ENCODE results near the gene SRRM4.

Gene SRRM4

GRCh38 chr12:119169150-119169549, 187.8 kb downstream of the SRRM4 start:
- ChIA-PET POLR2A (interaction anchor here (1.0 kb wide), 1 partner anchor 10 kb away, joined by 3 read pairs; the partner anchor contains the start of gene HSPB8), CTCF (interaction anchor here (0.6 kb wide), 1 partner anchor 103 kb away, joined by 3 read pairs; no protein-coding TSS in a partner anchor)
- no peak for DNase-seq (ENCODE audit: extremely low spot score)

GRCh38 chr12:119171291-119171690, 189.9 kb downstream of the SRRM4 start:
- no peak for DNase-seq (ENCODE audit: extremely low spot score)
- TF ChIP-seq BHLHE40 (IDR thresholded peaks at IDR 0.05; ENCODE audit: borderline replicate concordance) (no peak), LEF1 (IDR thresholded peaks at IDR 0.05; ENCODE audit: borderline replicate concordance) (no peak)
- POLR2A ChIA-PET: no interaction called here
- CTCF ChIA-PET: interaction anchor here (0.6 kb wide), 1 partner anchor 23 kb away, joined by 5 read pairs; no protein-coding TSS in a partner anchor

More at GRCh38 chr12:119169150-119169549, 187.8 kb downstream of the SRRM4 start:
- TF ChIP-seq FOXK2 (IDR thresholded peaks at IDR 0.05) (no peak), LEF1 (IDR thresholded peaks at IDR 0.05; ENCODE audit: borderline replicate concordance) (no peak), SP1 (IDR thresholded peaks at IDR 0.05) (no peak), FOXA1 (IDR thresholded peaks at IDR 0.05) (no peak), PKNOX1 (IDR thresholded peaks at IDR 0.05) (no peak), FOXM1 (IDR thresholded peaks at IDR 0.05; ENCODE audit: borderline replicate concordance) (no peak), BHLHE40 (IDR thresholded peaks at IDR 0.05; ENCODE audit: borderline replicate concordance) (no peak), L3MBTL2 (conservative IDR thresholded peaks at IDR 0.05) (no peak), ELF4 (IDR thresholded peaks at IDR 0.05) (no peak), ZNF384 (IDR thresholded peaks at IDR 0.05) (no peak), HDGF (IDR thresholded peaks at IDR 0.05; ENCODE audit: borderline replicate concordance) (no peak), NFRKB (IDR thresholded peaks at IDR 0.05) (no peak), CTBP1 (IDR thresholded peaks at IDR 0.05; ENCODE audit: borderline replicate concordance) (no peak), ARNT (IDR thresholded peaks at IDR 0.05) (no peak)

GRCh38 chr12:119171691-119172425, 190.5 kb downstream of the SRRM4 start:
- DNase-seq (ENCODE audit: extremely low spot score): no peak
- no peak for TF ChIP-seq FOXM1 (IDR thresholded peaks at IDR 0.05; ENCODE audit: borderline replicate concordance)
- TF ChIP-seq SP1 (IDR thresholded peaks at IDR 0.05): no peak
- TF ChIP-seq BHLHE40 (IDR thresholded peaks at IDR 0.05; ENCODE audit: borderline replicate concordance): no peak
- no peak for TF ChIP-seq PKNOX1 (IDR thresholded peaks at IDR 0.05)
- no peak for TF ChIP-seq ELF4 (IDR thresholded peaks at IDR 0.05)
- TF ChIP-seq L3MBTL2 (conservative IDR thresholded peaks at IDR 0.05): no peak
- no peak for TF ChIP-seq ARNT (IDR thresholded peaks at IDR 0.05)
- TF ChIP-seq FOXA1 (IDR thresholded peaks at IDR 0.05): no peak
- TF ChIP-seq LEF1 (IDR thresholded peaks at IDR 0.05; ENCODE audit: borderline replicate concordance): no peak
- TF ChIP-seq SUZ12 (IDR thresholded peaks at IDR 0.05): no peak
- TF ChIP-seq CTBP1 (IDR thresholded peaks at IDR 0.05; ENCODE audit: borderline replicate concordance): no peak
- TF ChIP-seq FOXK2 (IDR thresholded peaks at IDR 0.05): no peak
- TF ChIP-seq TARDBP (IDR thresholded peaks at IDR 0.05): no peak
- TF ChIP-seq NFRKB (IDR thresholded peaks at IDR 0.05): no peak
- TF ChIP-seq HDGF (IDR thresholded peaks at IDR 0.05; ENCODE audit: borderline replicate concordance): no peak
- no peak for TF ChIP-seq ZNF384 (IDR thresholded peaks at IDR 0.05)
- ChIA-PET CTCF (no interaction called here), POLR2A (no interaction called here)

- no peak for DNase-seq (ENCODE audit: extremely low spot score)
- TF ChIP-seq HDGF (IDR thresholded peaks at IDR 0.05; ENCODE audit: borderline replicate concordance) (no peak), FOXK2 (IDR thresholded peaks at IDR 0.05) (no peak), SP1 (IDR thresholded peaks at IDR 0.05) (no peak), TARDBP (IDR thresholded peaks at IDR 0.05) (no peak), FOXM1 (IDR thresholded peaks at IDR 0.05; ENCODE audit: borderline replicate concordance) (no peak), NFRKB (IDR thresholded peaks at IDR 0.05) (no peak), FOXA1 (IDR thresholded peaks at IDR 0.05) (no peak)
- POLR2A ChIA-PET: no interaction called here
- CTCF ChIA-PET: no interaction called here
Measured at GRCh38 chr12:119175081-119175480, 193.7 kb downstream of the SRRM4 start.

- CTCF ChIA-PET: no interaction called here
- DNase-seq (ENCODE audit: extremely low spot score): peak; percentile 61
- POLR2A ChIA-PET: interaction anchor here (1.1 kb wide), 1 partner anchor 17 kb away, joined by 3 read pairs; no protein-coding TSS in a partner anchor
- no peak for TF ChIP-seq BHLHE40 (IDR thresholded peaks at IDR 0.05; ENCODE audit: borderline replicate concordance)
- no peak for TF ChIP-seq HDGF (IDR thresholded peaks at IDR 0.05; ENCODE audit: borderline replicate concordance)
- no peak for TF ChIP-seq FOXA1 (IDR thresholded peaks at IDR 0.05)
- TF ChIP-seq ARNT (IDR thresholded peaks at IDR 0.05): no peak
- no peak for TF ChIP-seq CTBP1 (IDR thresholded peaks at IDR 0.05; ENCODE audit: borderline replicate concordance)
- no peak for TF ChIP-seq FOXM1 (IDR thresholded peaks at IDR 0.05; ENCODE audit: borderline replicate concordance)
- TF ChIP-seq SUZ12 (IDR thresholded peaks at IDR 0.05): no peak
- TF ChIP-seq ZNF384 (IDR thresholded peaks at IDR 0.05): no peak
- TF ChIP-seq LEF1 (IDR thresholded peaks at IDR 0.05; ENCODE audit: borderline replicate concordance): no peak
Measured at GRCh38 chr12:119176267-119177055, 195.1 kb downstream of the SRRM4 start.

GRCh38 chr12:119177056-119177325, 195.7 kb downstream of the SRRM4 start:
- ChIA-PET POLR2A (interaction anchor here (1.1 kb wide), 1 partner anchor 17 kb away, joined by 3 read pairs; no protein-coding TSS in a partner anchor), CTCF (no interaction called here)
- no peak for TF ChIP-seq ZNF384 (IDR thresholded peaks at IDR 0.05)
- no peak for TF ChIP-seq ELF4 (IDR thresholded peaks at IDR 0.05)
- no peak for TF ChIP-seq ARNT (IDR thresholded peaks at IDR 0.05)
- TF ChIP-seq L3MBTL2 (conservative IDR thresholded peaks at IDR 0.05): no peak
- TF ChIP-seq SP1 (IDR thresholded peaks at IDR 0.05): no peak
- TF ChIP-seq FOXA1 (IDR thresholded peaks at IDR 0.05): no peak
- no peak for TF ChIP-seq TARDBP (IDR thresholded peaks at IDR 0.05)
- no peak for TF ChIP-seq CTBP1 (IDR thresholded peaks at IDR 0.05; ENCODE audit: borderline replicate concordance)
- TF ChIP-seq SUZ12 (IDR thresholded peaks at IDR 0.05): no peak
- DNase-seq (ENCODE audit: extremely low spot score): no peak
